Breast epithelium (tissue), 3 donors: Measurements from ENCODE around the gene SPTBN2.

ENCODE experiments used
- POLR2A ChIP-seq: fragments of 450-650 bp; IDR thresholded peaks from one replicate; pipeline ENCODE4 v1.6.1; 2016; ENCODE audit warnings: antibody characterized with exemption, mild to moderate bottlenecking, moderate library complexity
- TF ChIP-seq, protein P1 (sequence below), 3 donors: fragments of 450-650 bp; IDR thresholded peaks; one replicate each; pipeline ENCODE4 v1.5.1; 2016 to 2017; ENCODE audit warnings: antibody characterized with exemption in 3 of 3, mild to moderate bottlenecking in 3 of 3, moderate library complexity in 3 of 3

GRCh38 chr11:66710384-66710930 is 18.6 kb downstream of the SPTBN2 start:
- TF ChIP-seq, protein P1, sequence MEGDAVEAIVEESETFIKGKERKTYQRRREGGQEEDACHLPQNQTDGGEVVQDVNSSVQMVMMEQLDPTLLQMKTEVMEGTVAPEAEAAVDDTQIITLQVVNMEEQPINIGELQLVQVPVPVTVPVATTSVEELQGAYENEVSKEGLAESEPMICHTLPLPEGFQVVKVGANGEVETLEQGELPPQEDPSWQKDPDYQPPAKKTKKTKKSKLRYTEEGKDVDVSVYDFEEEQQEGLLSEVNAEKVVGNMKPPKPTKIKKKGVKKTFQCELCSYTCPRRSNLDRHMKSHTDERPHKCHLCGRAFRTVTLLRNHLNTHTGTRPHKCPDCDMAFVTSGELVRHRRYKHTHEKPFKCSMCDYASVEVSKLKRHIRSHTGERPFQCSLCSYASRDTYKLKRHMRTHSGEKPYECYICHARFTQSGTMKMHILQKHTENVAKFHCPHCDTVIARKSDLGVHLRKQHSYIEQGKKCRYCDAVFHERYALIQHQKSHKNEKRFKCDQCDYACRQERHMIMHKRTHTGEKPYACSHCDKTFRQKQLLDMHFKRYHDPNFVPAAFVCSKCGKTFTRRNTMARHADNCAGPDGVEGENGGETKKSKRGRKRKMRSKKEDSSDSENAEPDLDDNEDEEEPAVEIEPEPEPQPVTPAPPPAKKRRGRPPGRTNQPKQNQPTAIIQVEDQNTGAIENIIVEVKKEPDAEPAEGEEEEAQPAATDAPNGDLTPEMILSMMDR (IDR thresholded peaks at IDR 0.05), result no peak
- TF ChIP-seq POLR2A, result no peak
